Neural progenitor cell (in vitro differentiated cells): ENCODE data around the gene VWF.

Experiments used
- EZH2 ChIP-seq: fragments of 200-600 bp; sonication (generic); IDR thresholded peaks from 2 replicates; pipeline ENCODE4 v1.6.1; 2017; ENCODE audit warnings: antibody characterized with exemption, mild to moderate bottlenecking, moderate library complexity
- TF ChIP-seq, protein P1 (sequence below): fragments of 200-600 bp; sonication (generic); IDR thresholded peaks from 2 replicates; pipeline ENCODE4 v1.5.1; 2017; ENCODE audit warnings: antibody characterized with exemption, mild to moderate bottlenecking

DNA sequence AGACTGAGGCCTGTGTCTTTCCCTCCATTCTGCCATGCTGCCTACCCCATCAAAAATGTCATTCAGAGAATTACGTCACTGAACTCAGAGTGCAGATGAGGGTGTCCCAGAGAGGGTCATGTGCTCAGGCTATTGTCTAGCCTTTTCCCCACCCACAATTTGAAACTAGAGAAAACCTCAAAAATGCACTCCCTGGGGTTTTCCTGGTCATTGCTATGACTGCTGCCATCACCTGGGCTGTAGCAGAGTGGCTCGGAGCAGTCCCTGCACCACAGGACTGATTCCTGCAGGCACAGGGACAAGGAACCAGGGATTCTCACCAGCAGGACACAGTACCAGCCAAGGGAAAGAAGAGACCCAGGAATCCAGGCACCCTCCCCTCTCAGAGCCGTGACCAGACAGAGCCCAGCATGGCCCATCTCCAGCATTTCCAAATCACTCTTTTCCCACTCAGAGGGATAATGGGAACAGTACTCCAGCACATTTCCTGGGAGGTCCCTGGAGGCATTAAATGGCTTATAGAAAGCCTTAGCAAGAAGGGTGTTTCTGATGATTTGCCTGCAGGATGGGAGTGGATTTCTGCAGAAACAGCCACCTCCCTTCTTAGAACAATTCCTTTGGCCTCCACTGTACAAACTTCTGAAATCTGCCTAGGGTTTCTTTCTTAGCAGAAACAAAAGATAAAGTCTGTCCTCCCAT is 45.9 kb downstream of the VWF start:
- TF ChIP-seq, protein P1, sequence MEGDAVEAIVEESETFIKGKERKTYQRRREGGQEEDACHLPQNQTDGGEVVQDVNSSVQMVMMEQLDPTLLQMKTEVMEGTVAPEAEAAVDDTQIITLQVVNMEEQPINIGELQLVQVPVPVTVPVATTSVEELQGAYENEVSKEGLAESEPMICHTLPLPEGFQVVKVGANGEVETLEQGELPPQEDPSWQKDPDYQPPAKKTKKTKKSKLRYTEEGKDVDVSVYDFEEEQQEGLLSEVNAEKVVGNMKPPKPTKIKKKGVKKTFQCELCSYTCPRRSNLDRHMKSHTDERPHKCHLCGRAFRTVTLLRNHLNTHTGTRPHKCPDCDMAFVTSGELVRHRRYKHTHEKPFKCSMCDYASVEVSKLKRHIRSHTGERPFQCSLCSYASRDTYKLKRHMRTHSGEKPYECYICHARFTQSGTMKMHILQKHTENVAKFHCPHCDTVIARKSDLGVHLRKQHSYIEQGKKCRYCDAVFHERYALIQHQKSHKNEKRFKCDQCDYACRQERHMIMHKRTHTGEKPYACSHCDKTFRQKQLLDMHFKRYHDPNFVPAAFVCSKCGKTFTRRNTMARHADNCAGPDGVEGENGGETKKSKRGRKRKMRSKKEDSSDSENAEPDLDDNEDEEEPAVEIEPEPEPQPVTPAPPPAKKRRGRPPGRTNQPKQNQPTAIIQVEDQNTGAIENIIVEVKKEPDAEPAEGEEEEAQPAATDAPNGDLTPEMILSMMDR: no peak
- TF ChIP-seq EZH2: no peak
